Naive thymus-derived CD4-positive, alpha-beta T cell (primary cell): ENCODE measurements around the gene PLPP1. TPM values are rescaled to one million over a fixed set of nuclear protein-coding genes. Genes with fewer than 3 reads are reported as not detected.

Experiments used
- ATAC-seq: fragments of 150-1000 bp; cut with Tn5 transposase; 2 replicates; pipeline ENCODE4 v1.10.0; 2021; ENCODE audit warnings: mild to moderate bottlenecking, moderate library complexity
- CTCF ChIA-PET: fragments of 350-600 bp; sonication (Branson Sonifier 250); formaldehyde crosslinking; loops from one replicate; lab custom pipeline; 2021; ENCODE audit warnings: antibody characterized with exemption; lab: Charles Lee
- POLR2A ChIA-PET: fragments of 350-600 bp; sonication (Branson Sonifier 250); formaldehyde crosslinking; loops from one replicate; lab custom pipeline; 2021; ENCODE audit warnings: antibody characterized with exemption, inconsistent platforms; lab: Charles Lee
- DNase-seq, 9 donors: peaks; one replicate each; pipeline versions ENCODE4 v3.0.0 to v3.0.0-alpha.2; 2020 to 2022; ENCODE audit warnings: mixed read lengths in 1 of 9
- H3K27ac ChIP-seq: one replicate; pipeline ENCODE4 v1.7.0; 2013; ENCODE audit warnings: mild to moderate bottlenecking, low read depth, low read length, moderate library complexity
- H3K27me3 ChIP-seq, 2 donors: one replicate each; pipeline ENCODE4 v1.7.0; 2013; ENCODE audit warnings: low read length in 2 of 2, mild to moderate bottlenecking in 2 of 2, moderate library complexity in 2 of 2; ENCODE audit not compliant: control insufficient read depth in 2 of 2, insufficient read depth in 2 of 2
- H3K36me3 ChIP-seq, 3 experiments: 1 replicate in 2 of 3; 2 replicates in 1 of 3; pipeline ENCODE4 v1.7.0; 2013; ENCODE audit warnings: low read length in 3 of 3, mild to moderate bottlenecking in 3 of 3, moderate library complexity in 1 of 3; ENCODE audit not compliant: insufficient read depth in 3 of 3, control insufficient read depth in 2 of 3
- H3K4me1 ChIP-seq, 2 donors: one replicate each; pipeline ENCODE4 v1.7.0; 2013; ENCODE audit warnings: low read length in 2 of 2, mild to moderate bottlenecking in 2 of 2, moderate library complexity in 1 of 2; ENCODE audit not compliant: control insufficient read depth in 2 of 2, insufficient read depth in 2 of 2
- H3K4me3 ChIP-seq: 2 replicates; pipeline ENCODE4 v1.7.0; 2013; ENCODE audit warnings: mild to moderate bottlenecking, low read length
- H3K9me3 ChIP-seq, 3 experiments: 1 replicate in 2 of 3; 2 replicates in 1 of 3; pipeline ENCODE4 v1.7.0; 2013; ENCODE audit warnings: low read length in 3 of 3; ENCODE audit not compliant: control insufficient read depth in 2 of 3
- H3K27ac Mint-ChIP-seq, 9 donors: one replicate each; pipeline ENCODE4 v1.8.0; 2020 to 2022; ENCODE audit warnings: mixed read lengths in 9 of 9, mild to moderate bottlenecking in 8 of 9, moderate library complexity in 5 of 9, inconsistent platforms in 2 of 9
- H3K27me3 Mint-ChIP-seq, 5 donors: one replicate each; pipeline ENCODE4 v1.8.0; 2021 to 2022; ENCODE audit warnings: mixed read lengths in 5 of 5, mild to moderate bottlenecking in 1 of 5
- H3K36me3 Mint-ChIP-seq, 5 donors: one replicate each; pipeline ENCODE4 v1.8.0; 2020 to 2022; ENCODE audit warnings: mixed read lengths in 5 of 5, mild to moderate bottlenecking in 3 of 5, inconsistent platforms in 1 of 5
- H3K4me1 Mint-ChIP-seq, 7 donors: one replicate each; pipeline ENCODE4 v1.8.0; 2020 to 2022; ENCODE audit warnings: mixed read lengths in 7 of 7, mild to moderate bottlenecking in 3 of 7, inconsistent platforms in 1 of 7
- H3K4me3 Mint-ChIP-seq, 10 donors: one replicate each; pipeline ENCODE4 v1.8.0; 2020 to 2022; ENCODE audit warnings: mild to moderate bottlenecking in 10 of 10, mixed read lengths in 10 of 10, moderate library complexity in 6 of 10, inconsistent platforms in 2 of 10
- H3K9me3 Mint-ChIP-seq, 11 donors: one replicate each; pipeline ENCODE4 v1.8.0; 2020 to 2022; ENCODE audit warnings: mixed read lengths in 11 of 11, mild to moderate bottlenecking in 4 of 11, inconsistent platforms in 1 of 11, moderate library complexity in 1 of 11
- intact Hi-C, 2 donors: fragments of 100-400 bp; cut with micrococcal nuclease; formaldehyde crosslinking; loops; one replicate each; pipeline ENCODE4 v1.15.1; 2023
- polyA plus RNA-seq, 2 donors: library from polyadenylated mRNA; unstranded; fragments of 300-500 nt; fragmentation: Illumina TruSeq; gene quantifications; one replicate each; pipeline ENCODE4 v1.2.3, GENCODE V29; 2021
- total RNA-seq, 6 experiments: library from RNA in 5 of 6; stranded (reverse) in 5 of 6; gene quantifications; 1 replicate in 5 of 6; 2 replicates in 1 of 6; pipeline ENCODE4 v1.2.3 and lab custom pipeline; 2021 to 2026

The PLPP1 gene
- total and polyA plus RNA-seq, 7 experiments from 2014 or later = 8.0 to 31.3 (median 12.9) TPM

GRCh38 chr5:55429613-55430253, 105.0 kb downstream of the PLPP1 start:
- peaks cover 44 to 84% (median 77%) of the 10 kb centered on the region in 5 donors for H3K36me3 Mint-ChIP-seq
- Histone ChIP-seq H3K27ac (no peak overlapping the region), H3K36me3 (peaks cover 0 to 49% (median 0%) of the 10 kb centered on the region in 3 experiments), H3K4me3 (no peak overlapping the region), H3K27me3 (no peaks in the 10 kb centered on the region), H3K9me3 (peaks cover 0 to 41% (median 3%) of the 10 kb centered on the region in 3 experiments), H3K4me1 (no peaks in the 10 kb centered on the region)
- H3K9me3 Mint-ChIP-seq = peaks cover 17 to 62% (median 38%) of the 10 kb centered on the region in 11 donors
- no peaks in the 10 kb centered on the region for H3K27me3 Mint-ChIP-seq
- ChIA-PET POLR2A (no interaction called here), CTCF (no interaction called here)
- H3K27ac Mint-ChIP-seq = peak overlapping the region in 1 of 9 donors; percentile 52
- H3K4me3 Mint-ChIP-seq = no peak overlapping the region
- no peaks in the 10 kb centered on the region for H3K4me1 Mint-ChIP-seq
- DNase-seq = no peak
- intact Hi-C loops = no loop called here
- no peak for ATAC-seq

- Mint-ChIP-seq H3K4me3 (no peak overlapping the region), H3K9me3 (peaks cover 13 to 57% (median 34%) of the 10 kb centered on the region in 11 donors), H3K27ac (peak overlapping the region in 2 of 9 donors; percentile 17 to 45), H3K27me3 (no peaks in the 10 kb centered on the region), H3K36me3 (peaks cover 42 to 84% (median 77%) of the 10 kb centered on the region in 5 donors), H3K4me1 (no peaks in the 10 kb centered on the region)
- no peak for ATAC-seq
- H3K27me3 ChIP-seq = no peaks in the 10 kb centered on the region
- ChIA-PET CTCF (no interaction called here), POLR2A (no interaction called here)
- DNase-seq = no peak
- intact Hi-C loops = no loop called here
- no peaks in the 10 kb centered on the region for H3K4me1 ChIP-seq
- H3K9me3 ChIP-seq = peaks cover 0 to 36% (median 3%) of the 10 kb centered on the region in 3 experiments
- H3K36me3 ChIP-seq = peaks cover 0 to 51% (median 0%) of the 10 kb centered on the region in 3 experiments
- H3K27ac ChIP-seq = no peak overlapping the region
- H3K4me3 ChIP-seq = no peak overlapping the region
Measured at GRCh38 chr5:55429221-55429612, 105.5 kb downstream of the PLPP1 start.

DNA sequence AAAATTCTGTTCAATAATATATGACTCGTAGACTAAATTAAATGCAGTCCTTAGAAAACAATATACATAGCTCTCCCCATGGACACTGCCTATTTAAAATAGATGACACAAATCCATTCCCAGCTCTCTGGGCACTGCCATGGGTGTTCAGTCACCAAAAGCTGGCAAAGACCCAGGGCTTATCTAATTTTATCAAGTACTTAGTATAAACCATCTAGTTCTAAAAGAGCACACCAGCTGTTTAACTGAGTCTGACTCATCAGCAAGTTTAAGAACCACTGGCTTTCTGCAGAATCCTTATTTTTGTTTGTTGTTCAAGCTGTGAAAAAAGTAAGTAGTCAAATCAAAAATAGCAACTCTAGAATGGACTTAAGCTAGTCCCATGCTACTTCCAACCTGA, 107.6 kb downstream of the PLPP1 start:
- no peaks in the 10 kb centered on the region for H3K27me3 ChIP-seq
- Mint-ChIP-seq H3K36me3 (peaks cover 43 to 88% (median 81%) of the 10 kb centered on the region in 5 donors), H3K4me3 (no peak overlapping the region), H3K4me1 (peaks cover 0 to 6% (median 0%) of the 10 kb centered on the region in 7 donors), H3K27ac (peak overlapping the region in 1 of 9 donors; percentile 19), H3K27me3 (no peaks in the 10 kb centered on the region), H3K9me3 (peaks cover 4 to 40% (median 26%) of the 10 kb centered on the region in 11 donors)
- DNase-seq = no peak
- POLR2A ChIA-PET = no interaction called here
- peaks cover 0 to 21% (median 3%) of the 10 kb centered on the region in 3 experiments for H3K9me3 ChIP-seq
- H3K4me1 ChIP-seq = no peaks in the 10 kb centered on the region
- no peak overlapping the region for H3K27ac ChIP-seq
- H3K36me3 ChIP-seq = peaks cover 10 to 61% (median 11%) of the 10 kb centered on the region in 3 experiments
- no peak overlapping the region for H3K4me3 ChIP-seq
- CTCF ChIA-PET = no interaction called here
- intact Hi-C loops = no loop called here
- no peak for ATAC-seq

DNA sequence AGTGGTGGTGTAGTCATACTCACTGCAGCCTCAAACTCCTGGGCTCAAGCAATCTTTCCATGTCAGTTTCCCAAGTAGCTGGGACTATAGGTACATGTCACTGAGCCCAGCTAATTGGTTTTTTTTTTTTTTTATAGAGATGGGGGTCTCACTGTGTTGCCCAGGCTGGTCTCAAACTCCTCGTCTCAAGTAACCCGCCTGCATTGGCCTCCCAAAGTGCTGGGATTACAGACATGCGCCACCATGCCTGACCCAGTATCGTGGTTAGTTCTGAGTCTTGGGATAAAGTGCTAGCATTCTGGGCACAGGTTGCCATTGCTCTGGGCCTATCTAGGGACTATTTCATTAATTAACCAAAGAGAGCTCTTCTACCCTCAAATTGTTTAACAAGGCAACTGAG, 108.3 kb downstream of the PLPP1 start:
- peaks cover 39 to 85% (median 79%) of the 10 kb centered on the region in 5 donors for H3K36me3 Mint-ChIP-seq
- POLR2A ChIA-PET = no interaction called here
- H3K4me1 Mint-ChIP-seq = peaks cover 0 to 8% (median 0%) of the 10 kb centered on the region in 7 donors
- ATAC-seq (no peak), DNase-seq (no peak)
- no peaks in the 10 kb centered on the region for H3K27me3 ChIP-seq
- no peak overlapping the region for H3K27ac ChIP-seq
- peaks cover 1 to 33% (median 21%) of the 10 kb centered on the region in 11 donors for H3K9me3 Mint-ChIP-seq
- H3K36me3 ChIP-seq = peaks cover 10 to 64% (median 11%) of the 10 kb centered on the region in 3 experiments
- H3K27me3 Mint-ChIP-seq = no peaks in the 10 kb centered on the region
- no peak overlapping the region for H3K4me3 ChIP-seq
- H3K4me3 Mint-ChIP-seq = no peak overlapping the region
- H3K9me3 ChIP-seq = peaks cover 0 to 15% (median 3%) of the 10 kb centered on the region in 3 experiments
- H3K4me1 ChIP-seq = no peaks in the 10 kb centered on the region
- intact Hi-C loops = no loop called here
- H3K27ac Mint-ChIP-seq = no peak overlapping the region
- CTCF ChIA-PET = interaction anchor here (0.6 kb wide), 1 partner anchor 1587 kb away, joined by 3 read pairs; no protein-coding TSS in a partner anchor

DNA sequence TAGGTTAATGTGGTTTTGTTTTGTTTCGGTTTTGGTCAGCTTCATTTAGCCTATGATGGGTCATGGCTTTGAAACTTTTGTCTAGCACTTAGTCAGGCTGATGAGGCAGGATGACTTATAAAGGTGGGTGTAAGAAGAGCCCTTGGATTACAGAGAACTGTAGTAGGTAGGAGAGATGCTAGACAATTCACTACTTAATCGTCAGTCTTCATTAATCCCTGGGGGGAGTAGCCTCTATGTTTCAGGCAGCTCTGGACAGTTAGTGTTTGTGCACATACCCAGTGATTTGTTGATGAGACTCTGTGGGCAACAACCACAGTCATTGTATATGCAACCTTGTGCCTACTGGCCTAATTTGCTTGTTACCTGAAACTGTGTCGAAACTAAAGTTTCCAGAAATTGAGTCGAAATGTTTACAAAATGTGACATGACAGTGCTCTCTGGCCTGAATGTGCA, 113.7 kb downstream of the PLPP1 start:
- H3K36me3 ChIP-seq = peaks cover 10 to 52% (median 17%) of the 10 kb centered on the region in 3 experiments
- POLR2A ChIA-PET = interaction anchor here (1.0 kb wide), 1 partner anchor 23 kb away, joined by 3 read pairs; no protein-coding TSS in a partner anchor
- intact Hi-C loops = no loop called here
- H3K36me3 Mint-ChIP-seq = peaks cover 15 to 65% (median 55%) of the 10 kb centered on the region in 5 donors
- no peaks in the 10 kb centered on the region for H3K27me3 ChIP-seq
- H3K4me1 Mint-ChIP-seq = peaks cover 0 to 18% (median 4%) of the 10 kb centered on the region in 7 donors
- H3K4me1 ChIP-seq = no peaks in the 10 kb centered on the region
- H3K27me3 Mint-ChIP-seq = no peaks in the 10 kb centered on the region
- no peak overlapping the region for H3K27ac ChIP-seq
- H3K4me3 ChIP-seq = no peak overlapping the region
- peak; percentile 41 for ATAC-seq
- H3K9me3 ChIP-seq = no peaks in the 10 kb centered on the region
- peak overlapping the region in 1 of 10 donors; percentile 24 for H3K4me3 Mint-ChIP-seq
- CTCF ChIA-PET = interaction anchor here (1.0 to 1.5 kb wide), 2 partner anchors 20 to 271 kb away, joined by 3 to 4 read pairs; no protein-coding TSS in a partner anchor
- no peak for DNase-seq
- peaks cover 0 to 3% (median 0%) of the 10 kb centered on the region in 11 donors for H3K9me3 Mint-ChIP-seq
- H3K27ac Mint-ChIP-seq = peak overlapping the region in 4 of 9 donors; percentile 4 to 80 (median 13)

DNA sequence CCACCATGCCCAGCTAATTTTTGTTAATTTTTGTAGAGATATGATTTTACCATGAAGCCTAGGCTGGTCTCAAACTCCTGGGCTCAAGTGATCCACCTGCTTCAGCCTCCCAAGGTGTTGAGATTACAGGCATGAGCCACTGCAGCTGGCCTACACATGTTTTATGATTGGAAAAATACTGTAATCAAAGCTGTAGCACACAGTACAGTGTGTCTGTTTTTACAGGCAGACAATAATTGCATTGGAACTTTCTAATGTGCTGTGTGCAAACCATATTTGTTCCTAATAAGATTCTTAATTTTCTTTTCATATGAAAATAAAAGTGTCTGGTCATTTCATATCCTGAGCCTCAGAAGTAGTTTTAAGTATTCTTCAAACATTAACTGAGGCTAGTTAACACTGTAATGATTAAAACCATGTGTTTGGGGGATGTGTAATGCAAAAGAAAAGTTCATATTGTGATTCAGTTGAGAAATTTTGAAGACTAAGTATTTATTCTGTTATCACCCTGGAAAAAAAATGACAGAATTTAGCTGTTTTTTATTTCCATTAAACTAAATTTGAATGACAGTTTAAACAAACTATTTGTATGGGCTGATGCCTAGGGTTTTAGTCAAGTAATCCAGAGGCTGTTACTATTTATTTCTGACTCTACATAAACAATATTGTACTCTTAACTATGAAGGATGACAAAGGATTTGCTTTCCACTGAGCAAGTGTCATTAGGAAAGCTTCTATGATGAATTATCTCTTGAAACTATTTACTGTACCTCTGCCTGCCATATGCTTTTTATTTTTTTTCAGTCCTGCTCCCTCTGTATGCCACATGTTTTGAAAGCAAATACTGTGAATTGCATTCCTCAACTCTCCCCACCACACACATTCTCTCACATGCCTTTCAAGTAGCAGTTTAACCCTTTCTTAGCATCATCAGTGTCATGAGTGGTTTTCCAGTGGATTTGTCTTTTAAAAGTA, 115.5 kb downstream of the PLPP1 start:
- intact Hi-C loops = loop anchor here in 1 of 2 donors (10.0 kb wide), 1 partner anchor 116 kb away; the partner anchor contains the start of gene PLPP1
- H3K36me3 Mint-ChIP-seq = peaks cover 15 to 66% (median 42%) of the 10 kb centered on the region in 5 donors
- ChIA-PET POLR2A (interaction anchor here (1.1 kb wide), 1 partner anchor 230 kb away, joined by 3 read pairs; no protein-coding TSS in a partner anchor), CTCF (interaction anchor here (0.6 kb wide), 1 partner anchor 11 kb away, joined by 3 read pairs; no protein-coding TSS in a partner anchor)
- H3K27ac Mint-ChIP-seq = peak overlapping the region in 4 of 9 donors; percentile 4 to 67 (median 52)
- peaks cover 0 to 3% (median 0%) of the 10 kb centered on the region in 11 donors for H3K9me3 Mint-ChIP-seq
- peaks cover 0 to 18% (median 4%) of the 10 kb centered on the region in 7 donors for H3K4me1 Mint-ChIP-seq
- H3K4me3 Mint-ChIP-seq = no peak overlapping the region
- H3K27ac ChIP-seq = no peak overlapping the region
- DNase-seq (no peak), ATAC-seq (no peak)
- no peaks in the 10 kb centered on the region for H3K4me1 ChIP-seq
- H3K4me3 ChIP-seq = no peak overlapping the region
- H3K27me3 Mint-ChIP-seq = no peaks in the 10 kb centered on the region
- no peaks in the 10 kb centered on the region for H3K27me3 ChIP-seq
- peaks cover 10 to 50% (median 17%) of the 10 kb centered on the region in 3 experiments for H3K36me3 ChIP-seq
- no peaks in the 10 kb centered on the region for H3K9me3 ChIP-seq
